HG02943 (cell line): ENCODE data around the gene ITGB8.

Experiments
- ATAC-seq: cut with Tn5 transposase; IDR thresholded peaks from one replicate; pipeline ENCODE4 v1.9.1; 2021; ENCODE audit warnings: mild to moderate bottlenecking, low read depth, moderate library complexity; ENCODE audit not compliant: unreplicated experiment

The ITGB8 gene

DNA sequence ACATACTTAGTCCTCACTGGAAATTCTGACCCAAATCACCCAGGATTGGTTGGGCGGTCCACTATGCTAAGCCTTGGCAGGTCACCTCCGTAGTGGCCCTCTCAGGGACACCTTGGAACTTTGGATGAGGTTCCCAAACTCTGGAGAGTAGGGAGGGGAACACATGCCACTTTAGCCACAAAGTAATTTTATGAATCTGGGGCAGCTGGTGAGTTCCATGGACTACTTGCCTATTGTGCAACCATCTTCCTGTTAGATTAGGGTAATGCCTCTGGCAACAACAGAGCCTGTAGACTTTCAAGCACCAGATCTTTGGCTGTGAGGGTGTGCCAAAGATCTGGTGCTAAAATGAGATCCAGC, 77.7 kb downstream of the ITGB8 start:
- no peak for ATAC-seq

DNA sequence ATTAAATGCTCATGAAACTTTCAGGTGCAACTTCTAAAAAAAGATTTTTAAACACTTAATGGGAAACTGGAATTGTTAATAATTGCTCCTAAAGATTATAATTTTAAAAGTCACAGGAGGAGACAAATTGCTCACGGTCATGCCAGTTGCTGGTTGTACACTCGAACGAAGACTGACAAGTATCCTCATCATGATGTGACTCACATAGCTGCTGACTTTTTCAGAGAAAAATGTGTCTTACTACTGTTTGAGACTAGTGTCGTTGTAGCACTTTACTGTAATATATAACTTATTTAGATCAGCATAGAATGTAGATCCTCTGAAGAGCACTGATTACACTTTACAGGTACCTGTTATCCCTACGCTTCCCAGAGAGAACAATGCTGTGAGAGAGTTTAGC, 79.3 kb downstream of the ITGB8 start:
- no peak for ATAC-seq

GRCh38 chr7:20411372-20411771, 80.7 kb downstream of the ITGB8 start:
- ATAC-seq: no peak

DNA sequence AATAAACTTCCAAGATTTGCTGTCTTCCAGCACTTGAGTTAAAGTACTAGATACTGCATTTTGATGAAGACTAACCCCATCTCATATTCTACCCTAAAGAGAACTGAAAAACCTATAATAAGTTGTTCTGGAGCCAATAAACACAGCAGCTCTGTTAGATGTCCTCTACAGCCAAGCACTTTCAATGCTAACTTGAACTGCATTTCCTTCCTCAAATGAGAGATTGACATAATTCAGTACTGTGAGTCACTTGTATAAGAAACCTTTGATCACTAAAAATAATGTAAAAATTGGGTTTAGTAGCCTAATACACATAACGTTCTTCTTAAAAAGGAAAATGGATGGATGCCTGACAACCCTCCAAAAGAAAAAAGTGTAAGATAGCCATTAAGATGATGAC, 81.3 kb downstream of the ITGB8 start:
- ATAC-seq: no peak

GRCh38 chr7:20417260-20417659, 86.6 kb downstream of the ITGB8 start:
- ATAC-seq: no peak

DNA sequence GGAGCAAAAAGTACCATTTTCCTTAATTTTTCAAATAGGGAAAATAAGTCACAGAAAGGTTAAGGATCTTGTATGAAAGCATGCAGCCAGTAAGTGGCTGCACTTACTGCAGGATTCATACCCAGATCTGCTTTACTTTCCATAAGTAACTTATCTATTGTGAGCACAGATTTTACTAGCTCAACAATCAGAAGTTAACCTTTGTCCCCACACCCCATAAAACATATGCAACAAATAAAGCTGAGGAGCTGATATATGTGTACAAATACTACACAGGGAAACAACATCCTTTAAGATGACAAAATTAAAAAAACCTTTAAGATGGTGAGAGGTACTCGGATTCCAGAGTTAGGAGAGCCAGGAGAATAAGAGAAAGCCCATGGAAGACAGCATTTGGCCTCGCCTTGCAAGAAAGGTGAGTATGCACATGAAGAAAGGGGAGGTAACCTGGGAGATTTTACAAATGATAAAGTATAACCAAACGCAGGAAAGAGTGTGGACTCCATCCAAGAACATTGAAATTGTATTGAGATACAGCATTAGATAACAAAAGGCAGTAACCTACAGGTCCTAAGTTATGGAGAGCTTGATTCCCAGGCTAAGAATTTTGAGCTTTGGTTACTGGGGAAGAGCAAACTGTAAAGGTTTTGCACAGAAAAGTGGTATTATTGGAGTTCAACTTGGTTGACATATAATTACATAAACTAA, 87.1 kb downstream of the ITGB8 start:
- ATAC-seq: no peak

GRCh38 chr7:20424500-20424899, 93.8 kb downstream of the ITGB8 start:
- no peak for ATAC-seq

DNA sequence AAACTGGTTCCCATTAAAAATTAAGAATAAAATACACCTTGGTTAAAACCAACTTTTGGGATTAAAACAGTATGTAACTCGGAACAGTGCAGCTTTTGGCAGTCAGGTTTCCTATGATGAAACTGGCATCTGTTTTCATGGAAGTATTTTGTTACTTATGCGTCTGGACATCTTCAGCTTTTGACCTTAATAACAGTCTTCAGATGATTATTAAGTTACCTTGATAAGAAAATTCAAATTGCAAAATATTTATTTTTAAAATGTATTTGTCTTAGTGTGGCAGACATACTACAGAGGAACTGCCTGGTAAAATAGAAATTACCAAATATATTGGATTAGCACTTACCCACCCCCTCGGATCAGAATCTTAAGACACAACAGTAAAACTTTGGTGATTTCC, 100.0 kb downstream of the ITGB8 start:
- no peak for ATAC-seq

GRCh38 chr7:20431146-20431545, 100.4 kb downstream of the ITGB8 start:
- no peak for ATAC-seq

DNA sequence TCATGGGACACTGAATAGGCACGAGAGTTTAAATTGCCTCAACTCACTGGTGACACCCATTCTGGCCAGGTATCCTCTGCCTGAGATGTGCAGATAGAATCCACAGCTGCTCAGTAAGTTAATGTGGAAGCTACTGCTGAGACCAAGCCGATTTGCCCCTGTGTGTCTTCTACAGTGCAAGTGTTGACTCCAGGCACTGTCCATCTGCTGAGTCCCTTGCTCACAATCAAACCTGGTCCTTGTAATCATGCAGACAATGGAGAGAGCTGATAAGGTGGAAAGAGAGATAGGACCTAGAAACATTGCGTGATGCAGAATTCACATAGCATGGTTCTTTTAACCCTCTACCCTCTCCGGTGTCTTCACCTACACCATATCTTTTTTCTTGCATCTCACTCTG, 101.4 kb downstream of the ITGB8 start:
- ATAC-seq: no peak

DNA sequence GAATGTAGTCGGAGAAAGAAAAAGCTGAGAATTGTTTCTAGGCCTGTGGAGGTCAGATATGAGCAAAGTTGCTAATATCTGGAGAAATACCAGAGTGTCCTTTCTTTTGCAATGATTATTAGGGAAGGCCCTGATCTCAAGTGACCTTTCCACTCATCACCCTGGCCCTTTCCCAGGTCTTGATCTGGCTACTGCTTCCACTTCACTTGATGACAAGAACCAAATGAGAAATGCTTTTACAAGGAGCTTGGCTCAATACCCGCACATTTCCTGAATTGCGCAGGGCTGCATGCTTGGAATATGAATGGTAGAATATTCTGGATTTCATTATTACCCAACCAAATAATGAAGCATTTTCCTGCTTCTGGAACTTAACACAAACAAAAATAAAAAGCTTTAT, 104.6 kb downstream of the ITGB8 start:
- no peak for ATAC-seq

DNA sequence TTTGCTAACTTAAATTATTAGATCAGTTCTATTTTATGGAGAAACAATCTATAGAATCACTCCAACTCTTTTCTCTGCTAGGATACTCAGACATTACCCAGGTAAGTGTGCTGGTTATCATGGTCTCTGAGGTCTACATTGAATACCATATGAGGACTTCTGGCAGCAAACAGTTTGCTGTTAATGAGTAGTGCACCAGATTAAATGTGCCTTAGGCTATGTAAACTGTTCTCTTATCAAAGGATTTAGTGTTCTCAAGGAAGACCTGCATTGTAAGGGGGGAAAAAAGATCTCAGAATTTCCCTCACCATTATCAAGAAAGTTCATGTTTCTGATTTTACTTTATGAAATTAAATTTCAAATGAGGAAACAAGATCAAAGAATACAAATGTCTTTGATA, 107.5 kb downstream of the ITGB8 start:
- peak; percentile 28 for ATAC-seq

DNA sequence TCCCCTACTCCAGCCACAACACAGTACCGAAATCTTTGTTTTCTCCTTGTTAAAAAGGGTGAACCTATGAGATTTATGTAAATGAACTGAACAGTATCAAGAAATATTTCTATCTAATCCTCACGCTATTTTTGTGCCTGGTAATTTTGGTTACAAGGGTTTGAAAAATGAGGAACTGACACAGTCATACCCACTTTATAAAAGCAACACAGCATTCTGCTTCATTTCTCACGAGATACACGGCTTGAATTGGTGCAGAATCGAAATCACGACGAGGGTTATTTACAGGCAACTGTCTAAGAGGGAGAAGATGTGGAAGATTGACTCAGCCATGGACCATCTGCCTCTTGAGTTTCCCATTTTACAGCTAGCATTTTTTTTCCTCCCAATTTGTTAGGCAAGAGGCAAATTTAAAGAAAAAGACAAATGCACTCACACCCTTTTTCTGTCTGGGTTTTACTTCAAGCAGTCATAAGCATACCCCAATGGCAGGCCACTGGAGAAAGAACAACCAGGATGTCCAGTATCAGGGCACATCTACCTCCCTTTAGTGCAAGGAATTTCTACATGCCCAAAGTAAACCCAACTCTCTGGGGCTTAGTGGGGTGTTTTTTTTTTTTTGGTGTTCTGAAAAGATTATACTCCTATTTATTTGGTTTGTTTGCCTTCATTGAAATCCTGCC, 108.1 kb downstream of the ITGB8 start:
- ATAC-seq: peak; percentile 78

GRCh38 chr7:20439416-20440185, 108.9 kb downstream of the ITGB8 start:
- ATAC-seq: no peak

GRCh38 chr7:20440472-20441105, 109.9 kb downstream of the ITGB8 start:
- no peak for ATAC-seq

GRCh38 chr7:20441346-20441745, 110.6 kb downstream of the ITGB8 start:
- ATAC-seq: no peak

- no peak for ATAC-seq
Observed at GRCh38 chr7:20441991-20442441, 111.3 kb downstream of the ITGB8 start.

GRCh38 chr7:20442951-20443350, 112.3 kb downstream of the ITGB8 start:
- no peak for ATAC-seq

DNA sequence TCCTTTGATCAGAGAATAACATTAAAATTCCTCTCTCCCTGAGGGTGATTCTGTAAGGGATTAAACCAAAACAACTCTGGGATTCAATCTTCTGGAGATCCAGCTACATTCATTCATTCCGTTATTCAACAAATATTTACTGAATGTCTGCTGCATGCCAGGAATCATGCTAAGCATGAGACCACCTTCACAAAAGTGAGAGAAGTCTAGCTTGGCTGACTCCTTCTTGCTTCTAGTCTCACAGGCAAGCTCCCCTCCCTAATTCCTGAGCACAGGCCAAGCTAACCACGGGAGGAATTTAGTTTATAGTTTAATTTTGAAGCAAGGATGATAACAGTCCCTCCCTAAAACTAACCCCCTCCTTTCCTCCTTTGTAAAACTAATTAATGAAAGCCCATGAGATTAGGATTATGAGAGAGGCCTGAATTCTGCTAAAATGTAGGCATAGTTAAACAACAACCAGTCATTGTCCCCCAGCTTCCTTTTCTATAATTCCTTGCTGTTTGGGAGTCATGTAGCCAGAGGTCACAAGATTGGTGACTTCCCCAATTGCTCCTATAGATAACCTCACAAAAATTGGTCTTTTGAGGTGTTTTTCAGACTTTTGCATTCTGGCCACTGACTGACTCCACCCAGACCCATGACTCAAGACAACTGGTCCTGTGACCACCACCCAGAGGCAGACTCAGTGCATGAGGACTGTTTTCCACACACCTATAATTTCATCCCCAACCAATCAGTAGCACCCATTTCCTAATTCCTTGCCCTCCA, 113.5 kb downstream of the ITGB8 start:
- no peak for ATAC-seq

DNA sequence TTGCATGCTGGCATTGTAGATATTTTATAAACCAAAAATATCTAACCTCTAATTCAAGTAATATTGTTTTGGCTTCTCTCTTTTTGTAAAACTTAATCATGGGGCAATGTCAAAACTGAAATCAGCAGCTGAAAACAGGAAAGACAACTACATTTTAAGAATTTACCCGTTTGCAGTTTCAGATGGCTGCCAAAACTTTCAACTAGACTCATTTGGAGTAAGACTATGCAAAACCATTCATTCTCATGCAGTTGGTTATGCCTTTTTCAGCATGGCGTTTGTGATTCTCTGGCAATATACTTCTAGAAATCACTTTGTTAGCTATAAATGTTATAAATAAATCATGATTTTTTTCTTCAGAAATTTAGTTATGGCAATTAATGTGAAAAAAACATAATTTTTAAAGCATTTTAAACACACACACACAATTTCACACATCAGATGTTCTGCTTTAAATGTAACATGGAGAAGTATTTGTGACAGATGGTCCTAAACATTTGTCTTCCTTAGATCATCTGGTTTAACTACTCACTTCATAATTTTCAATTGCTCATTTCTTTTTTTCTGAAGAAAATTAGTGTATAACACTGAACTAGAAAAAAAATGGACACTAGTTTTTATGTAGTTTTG, 116.4 kb downstream of the ITGB8 start:
- peak; percentile 74 for ATAC-seq
